GM21717 (cell line): ENCODE measurements around the gene LRRK1.
A peak's percentile ranks its signal among the peaks of the same experiment; 100 is the strongest.

Experiments
- ATAC-seq: cut with Tn5 transposase; IDR thresholded peaks from one replicate; pipeline ENCODE4 v1.9.1; 2021; ENCODE audit warnings: mild to moderate bottlenecking, moderate library complexity; ENCODE audit not compliant: unreplicated experiment

Gene LRRK1

DNA sequence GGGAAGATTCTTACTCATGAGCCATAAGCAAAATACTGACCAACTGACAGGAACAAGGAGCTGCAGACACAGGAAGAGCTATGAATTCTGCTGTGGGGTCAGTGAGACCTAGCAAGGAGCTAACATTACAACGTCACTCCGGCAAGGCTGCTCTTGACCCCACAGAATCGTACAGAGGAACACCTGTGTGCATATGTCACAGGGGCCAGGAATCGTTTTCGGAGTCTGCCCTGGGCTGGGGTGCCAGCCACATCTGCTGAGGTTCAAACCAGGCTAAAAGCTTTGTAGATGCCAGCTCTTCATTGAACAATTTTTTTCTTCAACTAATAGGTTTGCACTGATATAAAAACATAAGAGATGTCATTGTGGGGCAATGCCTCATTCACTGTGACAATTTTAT is 82.6 kb downstream of the LRRK1 start:
- ATAC-seq: no peak

DNA sequence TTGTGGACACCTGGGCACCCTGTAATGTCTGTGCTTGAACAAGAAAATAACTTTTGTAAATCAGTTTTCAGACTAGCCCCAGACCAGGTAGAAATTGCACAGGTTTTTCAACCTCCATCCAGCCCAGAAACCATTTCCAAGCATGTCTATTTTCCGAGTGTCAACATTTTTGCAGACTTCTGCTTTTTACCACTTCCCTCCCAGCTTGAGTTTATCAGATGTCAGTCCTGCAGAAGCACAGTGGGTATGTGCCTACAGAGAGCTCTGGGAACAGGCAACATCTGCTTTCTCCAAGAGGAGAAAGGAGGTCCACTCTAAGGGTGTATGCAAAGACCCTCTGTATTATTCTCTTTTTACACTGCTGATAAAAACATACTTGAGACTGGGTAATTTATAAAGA is 83.9 kb downstream of the LRRK1 start:
- ATAC-seq: no peak

GRCh38 chr15:101003706-101004105 is 84.5 kb downstream of the LRRK1 start:
- ATAC-seq: no peak

DNA sequence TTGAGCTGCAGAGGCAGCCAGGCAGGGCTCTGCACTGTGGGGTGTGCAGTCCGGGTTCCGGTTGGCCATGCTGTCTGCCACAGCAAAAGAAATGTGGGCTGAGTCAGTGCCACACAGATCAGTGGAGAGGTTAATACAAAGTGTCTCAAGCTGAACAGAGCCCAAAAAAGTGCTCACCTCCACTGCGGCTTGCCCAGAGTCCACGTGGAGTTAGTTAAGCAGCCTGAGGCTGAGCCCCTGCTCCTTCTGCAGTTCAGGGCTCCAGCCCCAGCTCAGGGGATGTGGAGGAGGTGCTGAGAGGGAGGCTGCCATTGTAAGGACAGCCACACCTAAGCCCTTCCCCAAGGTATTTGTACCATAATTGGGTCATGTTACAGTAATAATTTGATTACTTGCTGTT is 85.3 kb downstream of the LRRK1 start:
- no peak for ATAC-seq

- ATAC-seq: no peak
Measured at GRCh38 chr15:101004986-101005747, 86.0 kb downstream of the LRRK1 start.

DNA sequence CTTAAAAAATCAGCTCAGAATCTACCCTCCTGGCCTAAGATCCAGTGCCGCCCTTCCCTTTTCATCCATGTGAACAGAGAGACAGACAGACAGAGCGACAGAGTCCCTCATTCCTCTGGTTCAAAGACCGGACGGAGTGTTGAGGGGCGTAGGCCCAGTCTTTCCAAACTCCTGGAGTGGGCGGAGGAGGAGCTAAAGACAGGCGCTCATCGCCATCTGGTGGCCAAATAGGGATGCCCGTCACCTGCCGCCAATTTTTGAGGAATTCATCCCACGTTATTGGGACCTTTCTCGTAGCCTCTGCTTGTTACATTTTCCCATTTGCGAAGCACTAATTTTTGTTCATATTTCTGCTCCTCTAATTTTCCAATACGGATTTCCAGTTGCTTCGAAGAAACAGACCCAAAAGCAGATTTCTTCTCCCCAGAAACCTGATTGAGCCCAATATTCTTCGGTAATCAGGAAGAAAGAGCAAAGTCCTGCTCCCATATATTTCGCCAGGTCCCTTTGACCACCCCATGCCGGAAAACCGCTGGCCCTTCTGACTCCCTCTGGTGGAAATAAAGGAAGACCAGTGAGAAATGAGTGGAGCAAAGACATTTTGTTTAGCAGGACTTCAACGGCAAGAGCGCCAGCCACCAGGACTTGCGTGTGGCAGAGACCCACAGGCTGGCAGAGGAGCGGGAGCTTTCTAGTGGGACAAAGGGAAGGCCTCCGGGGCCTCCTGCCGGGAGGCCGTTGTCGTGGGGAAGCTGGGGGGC is 88.0 kb downstream of the LRRK1 start:
- peak; percentile 61 for ATAC-seq

- peak; percentile 77 for ATAC-seq
Measured at GRCh38 chr15:101008158-101009139, 89.3 kb downstream of the LRRK1 start.

DNA sequence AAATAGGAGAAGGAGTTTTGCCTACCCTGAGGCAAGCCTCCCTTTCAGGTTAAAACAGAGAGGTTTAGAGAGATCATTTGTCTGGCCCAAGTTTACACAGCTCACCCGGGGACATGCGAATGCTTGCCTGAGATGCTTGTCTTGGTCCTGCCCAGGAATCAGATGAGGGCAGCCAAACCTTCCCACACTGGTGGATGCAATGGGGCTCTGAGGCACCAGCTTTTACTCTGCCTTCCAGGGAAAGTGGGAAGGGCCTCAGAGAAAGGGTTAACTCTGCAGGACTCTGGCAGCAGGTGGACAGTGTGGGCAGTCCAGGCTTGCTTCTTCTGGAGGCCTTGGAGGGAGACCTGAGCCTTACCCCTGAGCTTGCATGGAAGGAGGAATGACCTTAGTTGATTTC is 90.0 kb downstream of the LRRK1 start:
- no peak for ATAC-seq

DNA sequence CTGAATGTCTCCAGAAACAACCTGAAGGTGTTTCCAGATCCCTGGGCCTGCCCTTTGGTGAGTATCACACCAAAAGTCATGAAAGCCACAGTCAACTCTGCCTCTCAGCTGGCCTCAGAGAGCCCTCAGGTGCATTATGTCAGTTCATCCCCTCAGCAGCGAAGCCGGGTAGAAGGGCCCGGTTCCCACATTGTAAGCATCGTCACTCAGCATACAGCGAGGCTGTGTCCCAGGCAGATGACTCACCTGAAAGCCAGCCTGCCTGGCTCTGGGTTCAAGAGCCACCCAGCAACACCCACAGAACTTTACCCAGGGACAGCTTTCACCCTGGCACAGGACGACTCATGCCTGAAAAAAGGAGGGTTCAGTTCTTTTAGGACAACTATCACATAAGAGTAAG is 91.6 kb downstream of the LRRK1 start:
- no peak for ATAC-seq

GRCh38 chr15:101012326-101013200 is 93.4 kb downstream of the LRRK1 start:
- ATAC-seq: no peak

DNA sequence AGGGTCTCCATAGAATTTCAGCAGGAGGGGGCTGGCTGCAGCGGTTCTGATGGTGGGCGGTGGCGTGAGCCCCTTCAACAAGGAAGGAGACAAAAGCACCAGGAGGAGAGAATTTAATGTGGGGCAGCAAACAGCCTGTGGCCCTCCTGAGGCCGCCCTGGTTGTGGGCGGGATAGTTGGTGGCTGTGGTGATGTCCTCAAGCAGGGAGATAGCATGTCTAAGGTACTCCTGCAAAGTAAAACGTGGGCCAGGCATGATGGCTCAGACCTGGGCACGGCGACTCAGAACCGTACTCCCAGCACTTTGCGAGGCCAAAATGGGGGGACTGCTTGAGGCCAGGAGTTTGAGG is 94.0 kb downstream of the LRRK1 start:
- ATAC-seq: no peak

DNA sequence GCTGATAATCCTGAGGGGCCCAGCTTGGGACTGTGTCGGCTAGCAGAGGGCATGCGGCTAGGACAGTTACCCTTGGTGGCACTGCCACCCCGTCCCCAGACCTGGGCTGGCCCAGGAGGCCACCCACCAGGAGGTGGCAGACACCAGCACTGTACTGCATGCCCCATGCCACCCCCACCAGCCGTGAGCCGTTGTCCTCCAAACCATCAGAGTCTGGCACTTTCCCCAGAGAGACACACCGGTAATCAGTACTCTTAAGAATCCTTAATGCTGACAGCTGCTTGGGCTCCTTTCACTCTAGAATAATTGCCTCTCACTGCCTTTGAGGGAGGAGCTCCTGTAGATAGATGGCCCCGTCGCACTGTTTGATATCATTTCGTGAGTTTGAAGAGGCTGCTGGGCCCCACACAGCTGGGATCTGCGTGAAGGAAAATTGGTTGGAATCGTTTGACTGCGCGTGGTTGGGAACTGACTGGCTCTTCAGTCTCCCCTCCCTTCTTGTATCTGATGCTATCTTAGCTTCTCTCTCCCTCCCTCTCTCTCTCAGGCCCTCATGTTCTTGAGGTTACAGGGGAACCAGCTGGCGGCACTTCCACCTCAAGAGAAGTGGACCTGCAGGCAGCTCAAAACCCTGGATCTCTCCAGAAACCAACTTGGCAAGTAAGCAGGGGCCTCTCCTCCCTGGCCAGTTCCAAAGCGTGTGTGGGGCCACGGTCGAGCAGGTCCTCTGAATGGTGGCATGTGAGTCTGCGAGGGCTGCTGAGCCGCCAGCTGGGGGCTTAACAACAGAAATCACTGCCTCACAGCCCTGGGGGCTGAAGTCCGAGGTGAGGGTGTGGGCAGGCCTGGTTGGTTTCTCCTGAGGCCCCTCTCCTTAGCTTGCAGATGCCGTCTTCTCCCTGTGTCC is 94.9 kb downstream of the LRRK1 start:
- no peak for ATAC-seq

DNA sequence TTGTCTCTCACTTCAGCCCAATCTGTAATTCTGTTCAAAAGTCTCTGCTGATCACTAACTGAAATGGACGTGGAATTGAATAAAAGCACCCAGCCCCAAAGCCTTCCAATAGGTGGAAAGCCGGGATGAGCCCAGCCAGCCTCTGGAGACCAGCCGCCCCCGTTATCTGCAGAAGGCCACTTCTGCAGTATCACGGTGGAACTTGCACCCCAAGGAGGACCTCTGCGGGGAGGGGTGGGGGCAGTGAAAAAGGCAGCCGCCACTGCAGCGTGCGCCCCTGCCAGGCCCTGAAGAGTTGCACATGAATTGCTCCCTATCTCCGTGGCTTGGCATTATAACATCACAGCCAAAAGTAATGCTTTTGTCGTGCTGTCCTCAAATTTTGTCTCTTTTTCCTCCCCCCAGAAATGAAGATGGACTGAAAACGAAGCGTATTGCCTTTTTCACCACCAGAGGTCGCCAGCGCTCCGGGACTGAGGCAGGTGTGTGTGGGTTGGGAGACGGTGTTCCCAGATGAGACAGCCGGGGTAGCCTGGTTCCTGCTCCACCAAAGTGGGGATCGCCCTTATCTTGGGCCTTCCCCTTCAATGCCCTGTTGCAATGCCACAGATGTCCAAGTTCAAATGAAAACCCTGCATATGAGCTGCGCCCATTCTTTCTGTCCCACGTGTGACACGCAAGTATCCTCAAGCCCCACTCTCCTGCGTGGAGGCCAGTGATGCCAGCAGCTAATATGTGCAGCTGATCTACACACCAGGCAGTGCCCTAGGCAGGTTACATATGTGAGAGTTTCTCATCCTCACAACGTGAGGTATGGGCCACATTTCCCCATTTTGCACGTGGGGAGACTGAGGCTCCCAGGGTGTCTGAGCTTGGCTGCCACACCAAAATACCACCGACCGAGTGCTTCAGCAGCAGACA is 96.0 kb downstream of the LRRK1 start:
- no peak for ATAC-seq

DNA sequence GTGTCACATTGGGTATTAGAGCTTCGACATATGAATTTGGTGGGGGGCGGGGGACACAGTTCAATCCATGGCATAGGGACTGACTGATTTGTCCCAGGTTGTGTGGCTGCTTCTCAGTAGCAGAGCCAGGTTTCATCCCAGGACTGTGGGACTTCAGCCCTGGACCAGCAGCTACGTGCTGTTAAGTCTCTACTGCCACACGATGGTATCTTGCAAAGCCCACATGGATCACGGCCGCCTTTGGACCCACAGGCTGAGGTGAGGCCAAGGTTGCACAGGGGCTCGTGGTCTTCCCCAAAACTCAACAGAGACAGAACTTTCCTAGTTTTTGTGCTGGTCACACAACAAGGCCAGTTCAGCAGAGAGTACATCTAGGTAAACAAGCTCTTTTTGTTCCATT is 97.4 kb downstream of the LRRK1 start:
- ATAC-seq: no peak

DNA sequence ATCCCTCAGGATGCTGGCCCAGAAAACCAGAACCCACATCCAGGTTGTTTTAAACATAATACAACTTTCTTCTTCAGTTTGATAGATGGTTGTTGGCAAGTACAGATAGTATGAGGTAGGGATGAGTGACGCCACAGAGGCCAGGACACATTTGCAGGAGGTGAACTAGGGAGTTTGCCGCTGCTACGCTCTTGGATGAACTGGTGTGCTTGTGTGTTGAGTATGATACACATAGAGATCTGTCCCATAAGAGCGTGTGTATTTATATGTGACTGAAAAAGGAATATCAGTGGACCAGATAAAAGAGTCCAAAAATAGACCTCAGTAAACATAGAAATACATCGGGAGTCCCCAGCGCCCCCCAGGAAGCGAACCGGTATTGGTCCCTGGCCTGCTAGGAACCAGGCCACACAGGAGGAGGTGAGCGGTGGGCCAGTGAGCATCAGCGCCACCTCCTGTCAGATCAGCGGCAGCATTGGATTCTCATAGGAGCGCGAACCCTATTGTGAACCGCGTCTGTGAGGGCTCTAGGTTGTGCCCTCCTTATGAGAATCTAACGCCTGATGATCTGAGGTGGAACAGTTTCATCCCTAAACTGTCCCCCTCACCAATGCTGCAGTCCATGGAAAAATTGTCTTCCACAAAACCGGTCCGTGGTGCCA is 98.1 kb downstream of the LRRK1 start:
- no peak for ATAC-seq

DNA sequence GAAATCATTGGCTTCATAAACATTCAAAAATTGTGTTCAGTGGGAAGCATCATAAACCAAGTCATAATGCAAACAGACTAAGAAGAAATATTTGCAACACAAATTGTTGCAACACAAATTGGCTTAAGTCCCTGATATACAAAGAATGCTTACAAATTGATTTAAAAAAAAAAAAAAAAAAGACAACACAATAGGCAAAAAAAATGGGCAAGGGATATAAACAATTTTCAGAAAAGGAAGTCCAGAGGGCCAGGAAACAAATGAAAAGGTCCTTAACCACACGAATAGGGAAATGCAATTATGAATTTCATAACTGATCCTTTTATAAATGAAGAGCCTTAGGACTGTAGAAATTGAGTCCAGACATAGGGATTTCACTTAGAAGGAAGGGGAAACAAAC is 98.9 kb downstream of the LRRK1 start:
- no peak for ATAC-seq

DNA sequence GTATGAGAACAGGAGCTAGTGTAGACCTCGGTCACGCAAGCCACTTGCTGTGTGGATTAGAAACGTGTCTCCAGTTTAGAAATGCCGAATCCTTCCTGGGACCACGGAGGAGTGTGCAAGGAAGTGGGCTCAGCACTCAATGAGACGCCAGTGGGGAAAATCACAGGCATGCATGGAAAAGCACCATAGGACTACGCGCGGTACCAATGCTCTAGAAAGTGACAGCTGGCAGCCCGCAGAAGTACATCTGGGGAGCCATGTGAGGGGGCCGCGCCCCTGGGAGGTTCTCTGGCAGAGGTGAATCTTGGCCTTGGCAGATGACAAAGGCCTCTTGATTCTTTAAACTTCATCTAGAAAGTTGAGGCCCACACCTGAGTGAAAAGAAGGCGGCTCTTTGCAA is 99.3 kb downstream of the LRRK1 start:
- no peak for ATAC-seq

- no peak for ATAC-seq
Measured at GRCh38 chr15:101019366-101019896, 100.3 kb downstream of the LRRK1 start.
